ENCODE results near the gene CSF3R.

Gene CSF3R

GRCh38 chr1:36515315-36516138 is 32.8 kb upstream of the CSF3R start:
- no peaks in the 10 kb centered on the region for H3K27me3 ChIP-seq (ENCODE audit: insufficient read depth, poor library complexity, severe bottlenecking)
- no peak for TF ChIP-seq SPI1 (IDR thresholded peaks at IDR 0.05; ENCODE audit: borderline replicate concordance, low read depth)
- no peak for TF ChIP-seq REST (IDR thresholded peaks at IDR 0.05; ENCODE audit: insufficient replicate concordance, low read depth)
- TF ChIP-seq CTCF (IDR thresholded peaks at IDR 0.05; ENCODE audit: insufficient read depth, low read length): no peak
- no peak for TF ChIP-seq POLR2AphosphoS5 (IDR thresholded peaks at IDR 0.05; ENCODE audit: low read depth)
- no peak for TF ChIP-seq GABPA (IDR thresholded peaks at IDR 0.05; ENCODE audit: low read depth)
- H3K27ac ChIP-seq (replicated peaks): no peak overlapping the region
- no peak for DNase-seq (ENCODE audit: low read depth in 1 of 2, low spot score in 1 of 2)
- H3K4me3 ChIP-seq (replicated peaks; ENCODE audit: insufficient read depth, low read length): no peak overlapping the region

GRCh38 chr1:36514501-36514900 is 31.8 kb upstream of the CSF3R start:
- DNase-seq (ENCODE audit: low read depth in 1 of 2, low spot score in 1 of 2): no peak
- Histone ChIP-seq H3K27ac (replicated peaks) (no peak overlapping the region), H3K27me3 (ENCODE audit: insufficient read depth, poor library complexity, severe bottlenecking) (no peaks in the 10 kb centered on the region), H3K4me3 (replicated peaks; ENCODE audit: insufficient read depth, low read length) (no peak overlapping the region)
- TF ChIP-seq CTCF (IDR thresholded peaks at IDR 0.05; ENCODE audit: insufficient read depth, low read length) (no peak), POLR2AphosphoS5 (IDR thresholded peaks at IDR 0.05; ENCODE audit: low read depth) (no peak), SPI1 (IDR thresholded peaks at IDR 0.05; ENCODE audit: borderline replicate concordance, low read depth) (no peak), GABPA (IDR thresholded peaks at IDR 0.05; ENCODE audit: low read depth) (no peak), REST (IDR thresholded peaks at IDR 0.05; ENCODE audit: insufficient replicate concordance, low read depth) (no peak)

- DNase-seq (ENCODE audit: low read depth in 1 of 2, low spot score in 1 of 2): no peak
- no peaks in the 10 kb centered on the region for H3K27me3 ChIP-seq (ENCODE audit: insufficient read depth, poor library complexity, severe bottlenecking)
- TF ChIP-seq REST (IDR thresholded peaks at IDR 0.05; ENCODE audit: insufficient replicate concordance, low read depth) (no peak), POLR2AphosphoS5 (IDR thresholded peaks at IDR 0.05; ENCODE audit: low read depth) (no peak), GABPA (IDR thresholded peaks at IDR 0.05; ENCODE audit: low read depth) (no peak), CTCF (IDR thresholded peaks at IDR 0.05; ENCODE audit: insufficient read depth, low read length) (no peak), SPI1 (IDR thresholded peaks at IDR 0.05; ENCODE audit: borderline replicate concordance, low read depth) (no peak)
- H3K27ac ChIP-seq (replicated peaks): no peak overlapping the region
- no peak overlapping the region for H3K4me3 ChIP-seq (replicated peaks; ENCODE audit: insufficient read depth, low read length)
Measured at GRCh38 chr1:36513676-36514473, 31.2 kb upstream of the CSF3R start.
